Panc1 (cell line): Measurements from ENCODE around the gene CIDEA. TPM values are rescaled to one million over a fixed set of nuclear protein-coding genes. Genes with fewer than 3 reads are reported as not detected.

Experiments used
- ATAC-seq: fragments of 200-7000 bp; cut with Tn5 transposase; 2 replicates; pipeline ENCODE4 v1.9.1; 2020; ENCODE audit warnings: mild to moderate bottlenecking, moderate library complexity
- BruUV-seq: library from RNA; stranded (reverse); fragments of 400-500 nt; replicated peaks from 2 replicates; lab custom pipeline; 2021; lab: Mats Ljungman, UMichigan
- CTCF ChIA-PET: fragments of 300-600 bp; sonication (Branson Sonifier 250); formaldehyde crosslinking; loops from one replicate; lab custom pipeline; 2022; ENCODE audit warnings: antibody characterized with exemption; lab: Charles Lee
- POLR2A ChIA-PET: fragments of 300-600 bp; sonication (Branson Sonifier 250); formaldehyde crosslinking; loops from one replicate; lab custom pipeline; 2022; ENCODE audit warnings: antibody characterized with exemption; lab: Charles Lee
- DNase-seq: peaks from one replicate; pipeline ENCODE4 v3.0.0-alpha.2; 2010; ENCODE audit warnings: low read depth, low spot score
- H3K27ac ChIP-seq: 2 replicates; pipeline ENCODE4 v1.5.1; 2011; ENCODE audit warnings: mild to moderate bottlenecking, low read length, inconsistent platforms
- H3K27me3 ChIP-seq: fragments of 200-500 bp; sonication (Bioruptor generic); 2 replicates; pipeline ENCODE4 v1.6.0; 2014; ENCODE audit warnings: low read length, inconsistent platforms; ENCODE audit not compliant: control insufficient read depth, insufficient read depth
- H3K36me3 ChIP-seq: fragments of 200-500 bp; sonication (Bioruptor generic); 2 replicates; pipeline ENCODE4 v1.5.1; 2014; ENCODE audit warnings: inconsistent platforms, mild to moderate bottlenecking, low read length, moderate library complexity; ENCODE audit not compliant: control insufficient read depth, insufficient read depth
- H3K4me1 ChIP-seq: 2 replicates; pipeline ENCODE4 v1.5.1; 2011; ENCODE audit warnings: inconsistent platforms, mild to moderate bottlenecking, low read length, moderate library complexity; ENCODE audit not compliant: control insufficient read depth, insufficient read depth
- H3K4me3 ChIP-seq, 2 experiments: 2 replicates each; pipeline ENCODE4 v1.5.1; 2011 to 2012; ENCODE audit warnings: low read depth in 2 of 2, low read length in 2 of 2, mild to moderate bottlenecking in 2 of 2, inconsistent platforms in 1 of 2, moderate library complexity in 1 of 2
- H3K9me3 ChIP-seq: fragments of 200-500 bp; sonication (Bioruptor generic); 2 replicates; pipeline ENCODE4 v1.5.1; 2014; ENCODE audit warnings: low read depth, mild to moderate bottlenecking, inconsistent platforms, low read length, moderate library complexity; ENCODE audit not compliant: control insufficient read depth, insufficient read depth
- CTCF ChIP-seq: fragments of 450-650 bp; IDR thresholded peaks from 2 replicates; pipeline ENCODE4 v1.5.1; 2017; ENCODE audit warnings: mild to moderate bottlenecking
- POLR2AphosphoS5 ChIP-seq: IDR thresholded peaks from 2 replicates; pipeline ENCODE4 v1.6.1; 2012; ENCODE audit warnings: mild to moderate bottlenecking, low read depth, low read length, moderate library complexity
- REST ChIP-seq, 2 experiments: IDR thresholded peaks; 2 replicates each; pipeline ENCODE4 v1.6.1; 2011 to 2012; ENCODE audit warnings: low read depth in 2 of 2, control low read depth in 1 of 2, low read length in 1 of 2, mild to moderate bottlenecking in 1 of 2, moderate library complexity in 1 of 2; ENCODE audit not compliant: insufficient read depth in 1 of 2
- SIN3A ChIP-seq: IDR thresholded peaks from 2 replicates; pipeline ENCODE4 v1.6.1; 2012; ENCODE audit warnings: low read depth, mild to moderate bottlenecking, low read length, moderate library complexity, borderline replicate concordance; ENCODE audit not compliant: insufficient read depth
- TCF7L2 ChIP-seq: IDR thresholded peaks from 2 replicates; pipeline ENCODE4 v1.6.1; 2011; ENCODE audit warnings: mild to moderate bottlenecking, low read depth, low read length, inconsistent platforms
- in situ Hi-C: cut with HindIII; loops from 2 replicates; pipeline ENCODE4 v1.10.0; 2016; ENCODE audit warnings: low sequenced_read_pairs, low pct_unique_long_range_greater_than_20kb
- intact Hi-C: fragments of 100-400 bp; cut with micrococcal nuclease; formaldehyde crosslinking; loops from one replicate; pipeline ENCODE4 v1.10.0; 2022; ENCODE audit not compliant: unreplicated experiment
- total RNA-seq: library from RNA; stranded (reverse); gene quantifications from one replicate; pipeline ENCODE4 v1.2.1, GENCODE V29; 2021; ENCODE audit not compliant: unreplicated experiment

CIDEA gene
- total RNA-seq, 1 experiment from 2014 or later, result not detected

GRCh38 chr18:12262748-12263147 is 8.6 kb downstream of the CIDEA start:
- intact Hi-C loops (no loop called here), in situ Hi-C loops (no loop called here)
- no peak for TF ChIP-seq CTCF
- H3K9me3 ChIP-seq, result no peaks in the 10 kb centered on the region
- no peak overlapping the region for H3K4me3 ChIP-seq
- no peaks in the 10 kb centered on the region for H3K36me3 ChIP-seq
- H3K4me1 ChIP-seq, result no peaks in the 10 kb centered on the region
- ChIA-PET POLR2A (interaction anchor here (0.6 kb wide), 1 partner anchor 8 kb away, joined by 3 read pairs; no protein-coding TSS in a partner anchor), CTCF (no interaction called here)
- no peak overlapping the region for H3K27ac ChIP-seq
- H3K27me3 ChIP-seq, result no peaks in the 10 kb centered on the region
- no peak for DNase-seq
- BruUV-seq, result no TSS peak
- ATAC-seq, result no peak

GRCh38 chr18:12264864-12265263 is 10.7 kb downstream of the CIDEA start:
- no peak for DNase-seq
- CTCF ChIA-PET, result no interaction called here
- POLR2A ChIA-PET, result interaction anchor here (0.7 kb wide), 1 partner anchor 13 kb away, joined by 5 read pairs; no protein-coding TSS in a partner anchor
- H3K4me1 ChIP-seq, result no peaks in the 10 kb centered on the region
- H3K4me3 ChIP-seq, result no peak overlapping the region
- intact Hi-C loops, result no loop called here
- in situ Hi-C loops, result no loop called here
- ATAC-seq, result no peak
- no peak overlapping the region for H3K27ac ChIP-seq
- no TSS peak for BruUV-seq
- H3K36me3 ChIP-seq, result no peaks in the 10 kb centered on the region
- H3K9me3 ChIP-seq, result no peaks in the 10 kb centered on the region
- no peak for TF ChIP-seq TCF7L2
- no peak for TF ChIP-seq REST (IDR thresholded peaks at IDR 0.05; ENCODE audit: insufficient read depth in 1 of 2, low read depth in 2 of 2, low read length in 1 of 2)
- no peak for TF ChIP-seq CTCF
- no peak for TF ChIP-seq POLR2AphosphoS5
- no peak for TF ChIP-seq SIN3A
- no peaks in the 10 kb centered on the region for H3K27me3 ChIP-seq
